Neural progenitor cell (in vitro differentiated cells): Measurements from ENCODE around the gene MIGA1.
"Not testable (repeated sequence)": the region's sequence is repeated elsewhere in the genome, so short reads cannot be mapped to it uniquely, and the experiment has no call there.

Source experiments
- EZH2 ChIP-seq: fragments of 200-600 bp; sonication (generic); IDR thresholded peaks from 2 replicates; pipeline ENCODE4 v1.6.1; 2017; ENCODE audit warnings: antibody characterized with exemption, mild to moderate bottlenecking, moderate library complexity
- TF ChIP-seq, protein P1 (sequence below): fragments of 200-600 bp; sonication (generic); IDR thresholded peaks from 2 replicates; pipeline ENCODE4 v1.5.1; 2017; ENCODE audit warnings: antibody characterized with exemption, mild to moderate bottlenecking

DNA sequence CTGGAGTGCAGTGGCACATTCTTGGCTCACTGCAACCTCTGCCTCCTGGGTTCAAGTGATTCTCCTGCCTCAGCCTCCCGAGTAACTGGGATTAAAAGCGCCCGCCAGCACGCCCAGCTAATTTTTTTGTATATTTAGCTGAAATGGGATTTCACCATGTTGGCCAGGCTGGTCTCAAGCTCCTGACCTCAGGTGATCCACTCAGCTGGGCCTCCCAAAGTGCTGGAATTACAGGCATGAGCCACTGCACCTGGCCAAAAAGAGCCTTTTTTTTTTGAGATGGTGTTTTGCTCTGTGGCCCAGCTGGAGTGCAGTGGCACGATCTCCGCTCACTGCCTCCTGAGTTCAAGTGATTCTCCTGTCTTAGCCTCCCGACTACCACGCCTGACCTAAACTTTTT, 47.4 kb downstream of the MIGA1 start:
- TF ChIP-seq, protein P1, sequence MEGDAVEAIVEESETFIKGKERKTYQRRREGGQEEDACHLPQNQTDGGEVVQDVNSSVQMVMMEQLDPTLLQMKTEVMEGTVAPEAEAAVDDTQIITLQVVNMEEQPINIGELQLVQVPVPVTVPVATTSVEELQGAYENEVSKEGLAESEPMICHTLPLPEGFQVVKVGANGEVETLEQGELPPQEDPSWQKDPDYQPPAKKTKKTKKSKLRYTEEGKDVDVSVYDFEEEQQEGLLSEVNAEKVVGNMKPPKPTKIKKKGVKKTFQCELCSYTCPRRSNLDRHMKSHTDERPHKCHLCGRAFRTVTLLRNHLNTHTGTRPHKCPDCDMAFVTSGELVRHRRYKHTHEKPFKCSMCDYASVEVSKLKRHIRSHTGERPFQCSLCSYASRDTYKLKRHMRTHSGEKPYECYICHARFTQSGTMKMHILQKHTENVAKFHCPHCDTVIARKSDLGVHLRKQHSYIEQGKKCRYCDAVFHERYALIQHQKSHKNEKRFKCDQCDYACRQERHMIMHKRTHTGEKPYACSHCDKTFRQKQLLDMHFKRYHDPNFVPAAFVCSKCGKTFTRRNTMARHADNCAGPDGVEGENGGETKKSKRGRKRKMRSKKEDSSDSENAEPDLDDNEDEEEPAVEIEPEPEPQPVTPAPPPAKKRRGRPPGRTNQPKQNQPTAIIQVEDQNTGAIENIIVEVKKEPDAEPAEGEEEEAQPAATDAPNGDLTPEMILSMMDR, result not testable (repeated sequence)
- not testable (repeated sequence) for TF ChIP-seq EZH2
